Activated CD4-positive, CD25-positive, alpha-beta regulatory T cell (primary cell): Measurements from ENCODE around the gene ZNF800.
"Not testable (repeated sequence)": the region's sequence is repeated elsewhere in the genome, so short reads cannot be mapped to it uniquely, and the experiment has no call there.

ENCODE experiments used
- DNase-seq, 4 experiments: peaks; one replicate each; lab custom pipeline; 2025; lab: John Stamatoyannopoulos, UW

ZNF800 gene

GRCh38 chr7:127392566-127393367 lies at the start of gene ZNF800:
TSS of gene ZNF800 (minus strand) at chr7:127392708. CDS start at chr7:127391557, 1,151 bp downstream.
- DNase-seq, result peak; percentile 73 to 80 (median 76)

GRCh38 chr7:127440206-127440605 lies 47.7 kb upstream of the ZNF800 start:
- no peak for DNase-seq

GRCh38 chr7:127438836-127439235 lies 46.3 kb upstream of the ZNF800 start:
- DNase-seq, result no peak

GRCh38 chr7:127437837-127438236 lies 45.3 kb upstream of the ZNF800 start:
- DNase-seq, result no peak

- DNase-seq, result no peak
These were observed 44.7 kb upstream of the ZNF800 start for GRCh38 chr7:127437241-127437640.

GRCh38 chr7:127429281-127429680 lies 36.8 kb upstream of the ZNF800 start:
- DNase-seq, result not testable (repeated sequence)

- DNase-seq, result no peak
These were observed 26.7 kb upstream of the ZNF800 start for GRCh38 chr7:127419196-127419595.

- no peak for DNase-seq
These were observed 26.0 kb upstream of the ZNF800 start for GRCh38 chr7:127418459-127418858.

GRCh38 chr7:127417346-127417745 lies 24.8 kb upstream of the ZNF800 start:
- DNase-seq, result no peak

- no peak for DNase-seq
These were observed 22.7 kb upstream of the ZNF800 start for GRCh38 chr7:127415060-127415742.

- DNase-seq, result no peak
These were observed 21.5 kb upstream of the ZNF800 start for GRCh38 chr7:127413962-127414361.

- no peak for DNase-seq
These were observed 20.8 kb upstream of the ZNF800 start for GRCh38 chr7:127413326-127413725.

- no peak for DNase-seq
These were observed 18.7 kb upstream of the ZNF800 start for GRCh38 chr7:127411176-127411575.

- no peak for DNase-seq
These were observed 17.1 kb upstream of the ZNF800 start for GRCh38 chr7:127409629-127410028.

- DNase-seq, result no peak
These were observed 12.0 kb upstream of the ZNF800 start for GRCh38 chr7:127404286-127405072.

- no peak for DNase-seq
These were observed 3.7 kb upstream of the ZNF800 start for GRCh38 chr7:127396184-127396583.

- DNase-seq, result not testable (repeated sequence)
These were observed 2.6 kb upstream of the ZNF800 start for GRCh38 chr7:127395104-127395503.

GRCh38 chr7:127393368-127394058 lies 1.0 kb upstream of the ZNF800 start:
- DNase-seq, result no peak

GRCh38 chr7:127392182-127392565 lies 334 bp downstream of the ZNF800 start:
- peak; percentile 46 to 62 (median 55) for DNase-seq

GRCh38 chr7:127391591-127392181 lies 822 bp downstream of the ZNF800 start:
- peak; percentile 23 to 46 (median 31) for DNase-seq

GRCh38 chr7:127390817-127391590 lies 1.5 kb downstream of the ZNF800 start:
- no peak for DNase-seq
